ENCODE measurements around the gene DNM1. TPM values are rescaled to one million over a fixed set of nuclear protein-coding genes. Genes with fewer than 3 reads are reported as not detected.

The DNM1 gene
- total and polyA plus RNA-seq, 10 of the 15 experiments (the other 5 are each of a cell fraction or from before 2014, with no cell fraction given) = 0.06 to 0.67 (median 0.19) TPM; not detected in 3

GRCh38 chr9:128169925-128170324 lies 33.3 kb upstream of the DNM1 start (continued):
- TF ChIP-seq BMI1 (IDR thresholded peaks at IDR 0.05; ENCODE audit: borderline replicate concordance) (no peak), ZNF24 (IDR thresholded peaks at IDR 0.05) (no peak), KDM1A (IDR thresholded peaks at IDR 0.05; ENCODE audit: borderline replicate concordance) (no peak), RAD51 (IDR thresholded peaks at IDR 0.05) (no peak), CREM (IDR thresholded peaks at IDR 0.05; ENCODE audit: low read depth) (no peak), ASH2L (IDR thresholded peaks at IDR 0.05; ENCODE audit: borderline replicate concordance, low read depth) (no peak), PML (IDR thresholded peaks at IDR 0.05; ENCODE audit: low read length) (no peak)

DNA sequence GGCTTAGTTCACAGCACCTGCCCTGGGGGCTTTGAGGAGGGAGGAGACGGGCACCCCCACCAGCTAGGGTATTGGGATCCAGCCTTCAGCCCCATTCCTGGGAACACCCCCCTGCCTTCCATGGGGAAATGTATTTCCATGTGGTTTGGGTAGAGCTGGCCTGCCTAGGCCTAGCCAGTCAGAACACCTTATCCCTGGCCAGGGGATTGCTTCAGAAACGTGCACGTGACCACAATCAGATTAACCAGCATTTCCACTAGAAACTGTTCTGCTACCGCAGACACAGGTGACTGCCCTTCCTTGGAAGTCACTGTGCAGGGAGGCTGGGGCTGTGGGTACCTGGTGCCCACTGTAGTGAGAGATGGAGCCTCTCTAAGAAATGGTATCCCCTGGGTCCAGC lies 29.1 kb upstream of the DNM1 start:
- WGBS (ENCODE audit: insufficient coverage, insufficient replicate concordance, low lambda C conversion rate, missing lambda C conversion rate) = 83% methylated on average over 4 of the region's 4 CpGs
- no peak overlapping the region for H3K9ac ChIP-seq (ENCODE audit: control insufficient read depth, insufficient read depth, low read length)
- TF ChIP-seq ZNF217 (IDR thresholded peaks at IDR 0.05) = no peak
- TF ChIP-seq, protein P1, sequence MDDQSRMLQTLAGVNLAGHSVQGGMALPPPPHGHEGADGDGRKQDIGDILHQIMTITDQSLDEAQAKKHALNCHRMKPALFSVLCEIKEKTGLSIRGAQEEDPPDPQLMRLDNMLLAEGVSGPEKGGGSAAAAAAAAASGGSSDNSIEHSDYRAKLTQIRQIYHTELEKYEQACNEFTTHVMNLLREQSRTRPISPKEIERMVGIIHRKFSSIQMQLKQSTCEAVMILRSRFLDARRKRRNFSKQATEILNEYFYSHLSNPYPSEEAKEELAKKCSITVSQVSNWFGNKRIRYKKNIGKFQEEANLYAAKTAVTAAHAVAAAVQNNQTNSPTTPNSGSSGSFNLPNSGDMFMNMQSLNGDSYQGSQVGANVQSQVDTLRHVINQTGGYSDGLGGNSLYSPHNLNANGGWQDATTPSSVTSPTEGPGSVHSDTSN (IDR thresholded peaks at IDR 0.05; ENCODE audit: insufficient replicate concordance, low read depth, low read length) = no peak
- TF ChIP-seq, protein P2, sequence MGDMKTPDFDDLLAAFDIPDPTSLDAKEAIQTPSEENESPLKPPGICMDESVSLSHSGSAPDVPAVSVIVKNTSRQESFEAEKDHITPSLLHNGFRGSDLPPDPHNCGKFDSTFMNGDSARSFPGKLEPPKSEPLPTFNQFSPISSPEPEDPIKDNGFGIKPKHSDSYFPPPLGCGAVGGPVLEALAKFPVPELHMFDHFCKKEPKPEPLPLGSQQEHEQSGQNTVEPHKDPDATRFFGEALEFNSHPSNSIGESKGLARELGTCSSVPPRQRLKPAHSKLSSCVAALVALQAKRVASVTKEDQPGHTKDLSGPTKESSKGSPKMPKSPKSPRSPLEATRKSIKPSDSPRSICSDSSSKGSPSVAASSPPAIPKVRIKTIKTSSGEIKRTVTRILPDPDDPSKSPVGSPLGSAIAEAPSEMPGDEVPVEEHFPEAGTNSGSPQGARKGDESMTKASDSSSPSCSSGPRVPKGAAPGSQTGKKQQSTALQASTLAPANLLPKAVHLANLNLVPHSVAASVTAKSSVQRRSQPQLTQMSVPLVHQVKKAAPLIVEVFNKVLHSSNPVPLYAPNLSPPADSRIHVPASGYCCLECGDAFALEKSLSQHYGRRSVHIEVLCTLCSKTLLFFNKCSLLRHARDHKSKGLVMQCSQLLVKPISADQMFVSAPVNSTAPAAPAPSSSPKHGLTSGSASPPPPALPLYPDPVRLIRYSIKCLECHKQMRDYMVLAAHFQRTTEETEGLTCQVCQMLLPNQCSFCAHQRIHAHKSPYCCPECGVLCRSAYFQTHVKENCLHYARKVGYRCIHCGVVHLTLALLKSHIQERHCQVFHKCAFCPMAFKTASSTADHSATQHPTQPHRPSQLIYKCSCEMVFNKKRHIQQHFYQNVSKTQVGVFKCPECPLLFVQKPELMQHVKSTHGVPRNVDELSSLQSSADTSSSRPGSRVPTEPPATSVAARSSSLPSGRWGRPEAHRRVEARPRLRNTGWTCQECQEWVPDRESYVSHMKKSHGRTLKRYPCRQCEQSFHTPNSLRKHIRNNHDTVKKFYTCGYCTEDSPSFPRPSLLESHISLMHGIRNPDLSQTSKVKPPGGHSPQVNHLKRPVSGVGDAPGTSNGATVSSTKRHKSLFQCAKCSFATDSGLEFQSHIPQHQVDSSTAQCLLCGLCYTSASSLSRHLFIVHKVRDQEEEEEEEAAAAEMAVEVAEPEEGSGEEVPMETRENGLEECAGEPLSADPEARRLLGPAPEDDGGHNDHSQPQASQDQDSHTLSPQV (IDR thresholded peaks at IDR 0.05) = no peak
- TF ChIP-seq, protein P3, sequence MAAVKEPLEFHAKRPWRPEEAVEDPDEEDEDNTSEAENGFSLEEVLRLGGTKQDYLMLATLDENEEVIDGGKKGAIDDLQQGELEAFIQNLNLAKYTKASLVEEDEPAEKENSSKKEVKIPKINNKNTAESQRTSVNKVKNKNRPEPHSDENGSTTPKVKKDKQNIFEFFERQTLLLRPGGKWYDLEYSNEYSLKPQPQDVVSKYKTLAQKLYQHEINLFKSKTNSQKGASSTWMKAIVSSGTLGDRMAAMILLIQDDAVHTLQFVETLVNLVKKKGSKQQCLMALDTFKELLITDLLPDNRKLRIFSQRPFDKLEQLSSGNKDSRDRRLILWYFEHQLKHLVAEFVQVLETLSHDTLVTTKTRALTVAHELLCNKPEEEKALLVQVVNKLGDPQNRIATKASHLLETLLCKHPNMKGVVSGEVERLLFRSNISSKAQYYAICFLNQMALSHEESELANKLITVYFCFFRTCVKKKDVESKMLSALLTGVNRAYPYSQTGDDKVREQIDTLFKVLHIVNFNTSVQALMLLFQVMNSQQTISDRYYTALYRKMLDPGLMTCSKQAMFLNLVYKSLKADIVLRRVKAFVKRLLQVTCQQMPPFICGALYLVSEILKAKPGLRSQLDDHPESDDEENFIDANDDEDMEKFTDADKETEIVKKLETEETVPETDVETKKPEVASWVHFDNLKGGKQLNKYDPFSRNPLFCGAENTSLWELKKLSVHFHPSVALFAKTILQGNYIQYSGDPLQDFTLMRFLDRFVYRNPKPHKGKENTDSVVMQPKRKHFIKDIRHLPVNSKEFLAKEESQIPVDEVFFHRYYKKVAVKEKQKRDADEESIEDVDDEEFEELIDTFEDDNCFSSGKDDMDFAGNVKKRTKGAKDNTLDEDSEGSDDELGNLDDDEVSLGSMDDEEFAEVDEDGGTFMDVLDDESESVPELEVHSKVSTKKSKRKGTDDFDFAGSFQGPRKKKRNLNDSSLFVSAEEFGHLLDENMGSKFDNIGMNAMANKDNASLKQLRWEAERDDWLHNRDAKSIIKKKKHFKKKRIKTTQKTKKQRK (IDR thresholded peaks at IDR 0.05; ENCODE audit: low read depth, low read length) = no peak

More for the DNA sequence above, 29.1 kb upstream of the DNM1 start:
- no TSS peak for BruUV-seq (replicated peaks)
- Histone ChIP-seq H2AFZ (ENCODE audit: control insufficient read depth, low read depth, low read length) (no peak overlapping the region), H4K20me1 (ENCODE audit: control insufficient read depth, insufficient read depth) (no peaks in the 10 kb centered on the region), H3K4me1 (ENCODE audit: control insufficient read depth, insufficient read depth, low read length) (no peaks in the 10 kb centered on the region), H3K79me2 (ENCODE audit: control insufficient read depth, insufficient read depth, low read length) (no peaks in the 10 kb centered on the region), H3K27me3 (replicated peaks in 1 of 2; ENCODE audit: control insufficient read depth in 2 of 2, insufficient read depth in 2 of 2, low read length in 1 of 2) (no peaks in the 10 kb centered on the region), H3K4me3 (no peak overlapping the region), H3K27ac (ENCODE audit: control insufficient read depth, insufficient read depth) (no peak overlapping the region), H3K9me3 (replicated peaks; ENCODE audit: control insufficient read depth, insufficient read depth, low read length) (peaks cover 1% of the 10 kb centered on the region; the same call in 2 of the 3 replicates), H3K4me2 (ENCODE audit: control insufficient read depth, insufficient read depth) (no peak overlapping the region), H3K36me3 (ENCODE audit: control insufficient read depth in 2 of 2, insufficient read depth in 2 of 2, low read length in 1 of 2) (peaks cover 11 to 15% of the 10 kb centered on the region in 2 experiments; a peak in 3 of 4 replicates)
- ChIA-PET POLR2A (no interaction called here), CTCF (interaction anchor here (1.9 kb wide), 1 partner anchor 10 kb away, joined by 5 read pairs; no protein-coding TSS in a partner anchor), RAD21 (ENCODE audit: unreplicated experiment) (no interaction called here), SMC1A (ENCODE audit: uncharacterized antibody, unreplicated experiment) (no interaction called here)
- no peak for DNase-seq (ENCODE audit: low read depth, low spot score)
- intact Hi-C loops (cut with micrococcal nuclease; ENCODE audit: unreplicated experiment) (no loop called here), in situ Hi-C loops (cut with MboI) (no loop called here)
- no peak for FAIRE-seq
- ATAC-seq = no peak
